GM21381 (cell line): Measurements from ENCODE around the gene DNAJC4.

ENCODE experiments used
- ATAC-seq: cut with Tn5 transposase; IDR thresholded peaks from one replicate; pipeline ENCODE4 v1.9.1; 2021; ENCODE audit warnings: mild to moderate bottlenecking, moderate library complexity; ENCODE audit not compliant: unreplicated experiment

DNAJC4 gene

GRCh38 chr11:64269540-64270220, 39.3 kb downstream of the DNAJC4 start:
- ATAC-seq = peak; percentile 60

- no peak for ATAC-seq
These were observed 44.9 kb downstream of the DNAJC4 start for GRCh38 chr11:64275031-64275800.

GRCh38 chr11:64275841-64276240, 45.5 kb downstream of the DNAJC4 start:
- no peak for ATAC-seq

- no peak for ATAC-seq
These were observed 46.5 kb downstream of the DNAJC4 start for GRCh38 chr11:64276653-64277431.

- ATAC-seq = no peak
These were observed 48.3 kb downstream of the DNAJC4 start for GRCh38 chr11:64278576-64279190.

GRCh38 chr11:64281957-64282770, 51.8 kb downstream of the DNAJC4 start:
- ATAC-seq = no peak

- ATAC-seq = no peak
These were observed 52.7 kb downstream of the DNAJC4 start for GRCh38 chr11:64283092-64283491.
